NCI-H524 treated with DMSO at 0.1 percent for 48 hours (cell line): ENCODE measurements around the gene SHROOM2.
A peak's percentile ranks its signal among the peaks of the same experiment; 100 is the strongest.
"Not testable (repeated sequence)": the region's sequence is repeated elsewhere in the genome, so short reads cannot be mapped to it uniquely, and the experiment has no call there.

Experiments used
- DNase-seq: peaks from one replicate; lab custom pipeline; 2025; lab: John Stamatoyannopoulos, UW

The SHROOM2 gene, protein sequence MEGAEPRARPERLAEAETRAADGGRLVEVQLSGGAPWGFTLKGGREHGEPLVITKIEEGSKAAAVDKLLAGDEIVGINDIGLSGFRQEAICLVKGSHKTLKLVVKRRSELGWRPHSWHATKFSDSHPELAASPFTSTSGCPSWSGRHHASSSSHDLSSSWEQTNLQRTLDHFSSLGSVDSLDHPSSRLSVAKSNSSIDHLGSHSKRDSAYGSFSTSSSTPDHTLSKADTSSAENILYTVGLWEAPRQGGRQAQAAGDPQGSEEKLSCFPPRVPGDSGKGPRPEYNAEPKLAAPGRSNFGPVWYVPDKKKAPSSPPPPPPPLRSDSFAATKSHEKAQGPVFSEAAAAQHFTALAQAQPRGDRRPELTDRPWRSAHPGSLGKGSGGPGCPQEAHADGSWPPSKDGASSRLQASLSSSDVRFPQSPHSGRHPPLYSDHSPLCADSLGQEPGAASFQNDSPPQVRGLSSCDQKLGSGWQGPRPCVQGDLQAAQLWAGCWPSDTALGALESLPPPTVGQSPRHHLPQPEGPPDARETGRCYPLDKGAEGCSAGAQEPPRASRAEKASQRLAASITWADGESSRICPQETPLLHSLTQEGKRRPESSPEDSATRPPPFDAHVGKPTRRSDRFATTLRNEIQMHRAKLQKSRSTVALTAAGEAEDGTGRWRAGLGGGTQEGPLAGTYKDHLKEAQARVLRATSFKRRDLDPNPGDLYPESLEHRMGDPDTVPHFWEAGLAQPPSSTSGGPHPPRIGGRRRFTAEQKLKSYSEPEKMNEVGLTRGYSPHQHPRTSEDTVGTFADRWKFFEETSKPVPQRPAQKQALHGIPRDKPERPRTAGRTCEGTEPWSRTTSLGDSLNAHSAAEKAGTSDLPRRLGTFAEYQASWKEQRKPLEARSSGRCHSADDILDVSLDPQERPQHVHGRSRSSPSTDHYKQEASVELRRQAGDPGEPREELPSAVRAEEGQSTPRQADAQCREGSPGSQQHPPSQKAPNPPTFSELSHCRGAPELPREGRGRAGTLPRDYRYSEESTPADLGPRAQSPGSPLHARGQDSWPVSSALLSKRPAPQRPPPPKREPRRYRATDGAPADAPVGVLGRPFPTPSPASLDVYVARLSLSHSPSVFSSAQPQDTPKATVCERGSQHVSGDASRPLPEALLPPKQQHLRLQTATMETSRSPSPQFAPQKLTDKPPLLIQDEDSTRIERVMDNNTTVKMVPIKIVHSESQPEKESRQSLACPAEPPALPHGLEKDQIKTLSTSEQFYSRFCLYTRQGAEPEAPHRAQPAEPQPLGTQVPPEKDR (N-terminal part only)

DNA sequence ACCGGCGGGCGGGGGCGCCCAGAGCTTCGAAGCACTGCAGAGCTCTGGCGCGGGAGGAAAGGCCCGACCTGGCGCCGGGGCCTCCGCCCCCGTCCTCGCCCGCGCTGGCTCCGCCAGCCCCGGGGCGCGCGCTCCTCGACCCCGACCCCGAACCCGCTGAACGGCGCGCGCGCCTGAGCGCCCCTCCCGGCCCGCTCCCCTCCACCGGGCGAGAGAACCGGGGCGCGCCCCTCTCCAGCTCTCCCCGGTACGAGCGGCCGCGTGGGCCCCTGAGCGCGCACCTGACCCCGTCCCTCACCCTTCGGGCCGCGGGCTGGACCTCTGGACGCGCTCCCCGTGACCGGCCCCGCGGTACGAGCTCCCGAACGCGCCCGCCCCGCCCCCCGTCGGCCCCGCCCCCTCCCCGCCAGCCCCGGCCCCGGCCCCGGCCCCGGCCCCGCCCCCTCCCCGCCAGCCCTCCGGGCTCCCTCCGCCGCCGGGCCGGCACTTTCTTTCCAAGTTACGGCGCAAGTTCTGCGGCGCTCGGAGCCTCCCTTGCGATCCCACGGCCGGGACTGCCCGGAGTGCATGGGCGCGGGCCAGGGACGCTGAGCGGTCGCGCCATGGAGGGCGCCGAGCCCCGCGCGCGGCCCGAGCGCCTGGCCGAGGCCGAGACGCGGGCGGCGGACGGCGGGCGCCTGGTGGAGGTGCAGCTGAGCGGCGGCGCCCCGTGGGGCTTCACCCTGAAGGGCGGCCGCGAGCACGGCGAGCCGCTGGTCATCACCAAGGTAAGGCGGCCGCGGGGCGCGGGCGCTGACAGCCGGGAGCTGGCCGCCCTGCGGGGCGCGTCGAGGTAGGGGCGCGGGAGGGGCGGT is at the start of gene SHROOM2:
SHROOM2 (plus strand) TSS at position 486 of the 854 bp plus-strand sequence; CDS start at position 603, 117 bp downstream.
- DNase-seq, result no peak

GRCh38 chrX:9737363-9737762 is 48.9 kb upstream of the SHROOM2 start:
- DNase-seq, result no peak

- DNase-seq, result no peak
Observed at GRCh38 chrX:9738151-9738550, 48.1 kb upstream of the SHROOM2 start.

- no peak for DNase-seq
Observed at GRCh38 chrX:9739130-9739529, 47.1 kb upstream of the SHROOM2 start.

- DNase-seq, result no peak
Observed at GRCh38 chrX:9745417-9746115, 40.7 kb upstream of the SHROOM2 start.

DNA sequence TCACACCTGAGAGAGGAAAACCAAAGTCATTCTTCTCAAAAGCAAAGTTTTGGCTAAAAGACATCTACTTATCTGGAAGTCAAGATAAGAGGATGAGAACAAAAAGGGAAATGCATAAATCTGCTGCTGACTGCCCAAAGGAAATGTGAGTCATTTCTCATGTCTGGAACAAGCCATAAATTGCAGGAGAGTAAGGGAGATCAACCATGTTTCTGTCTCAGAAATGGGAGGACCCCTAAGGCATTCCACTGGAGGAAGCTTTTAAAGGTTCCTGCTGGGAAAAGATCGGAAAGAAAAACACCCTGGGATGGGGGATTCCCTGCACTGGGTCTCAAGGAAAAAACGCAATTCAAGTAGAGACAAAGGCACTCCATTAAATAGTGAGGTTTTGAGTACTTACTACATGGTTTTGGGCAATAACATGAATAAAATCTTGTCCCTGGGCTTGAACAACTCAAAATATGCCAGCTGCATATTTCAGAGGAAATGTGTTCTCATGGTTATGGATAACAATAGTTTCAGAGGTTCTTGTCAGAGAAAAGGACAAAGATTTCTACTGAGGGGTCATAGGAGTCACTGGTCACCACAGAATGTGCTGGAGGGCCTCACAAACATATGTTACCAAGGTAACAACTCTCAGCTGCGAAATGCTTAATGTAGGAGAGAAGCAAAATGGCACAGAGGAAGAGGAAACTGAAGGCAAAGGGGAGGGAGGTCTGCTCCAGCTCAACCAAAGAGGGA is 39.9 kb upstream of the SHROOM2 start:
- no peak for DNase-seq

GRCh38 chrX:9747644-9748043 is 38.6 kb upstream of the SHROOM2 start:
- no peak for DNase-seq

DNA sequence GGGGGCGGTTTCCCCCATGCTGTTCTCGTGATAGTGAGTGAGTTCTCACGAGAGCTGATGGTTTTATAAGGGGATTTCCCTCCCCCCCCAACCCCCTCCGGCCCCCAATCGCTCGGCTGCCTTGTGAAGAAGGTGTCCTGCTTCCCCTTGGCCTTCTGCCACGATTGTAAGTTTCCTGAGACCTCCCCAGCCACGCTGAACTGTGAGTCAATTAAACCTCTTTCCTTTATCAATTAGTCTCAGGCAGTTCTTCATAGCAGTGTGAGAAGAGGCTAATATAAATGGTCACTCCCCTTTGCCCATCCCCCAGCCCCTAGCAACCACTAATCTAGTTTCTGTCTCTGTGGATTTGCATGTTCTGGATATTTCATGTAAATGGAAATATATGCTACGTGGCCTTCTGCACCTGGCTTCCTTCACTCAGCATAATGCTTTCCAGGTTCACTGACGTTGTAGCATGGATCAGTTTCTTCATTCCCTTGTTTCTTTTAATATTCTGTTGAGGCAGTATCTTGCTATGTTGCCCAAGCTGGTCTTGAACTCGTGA is 37.0 kb upstream of the SHROOM2 start:
- DNase-seq, result no peak

DNA sequence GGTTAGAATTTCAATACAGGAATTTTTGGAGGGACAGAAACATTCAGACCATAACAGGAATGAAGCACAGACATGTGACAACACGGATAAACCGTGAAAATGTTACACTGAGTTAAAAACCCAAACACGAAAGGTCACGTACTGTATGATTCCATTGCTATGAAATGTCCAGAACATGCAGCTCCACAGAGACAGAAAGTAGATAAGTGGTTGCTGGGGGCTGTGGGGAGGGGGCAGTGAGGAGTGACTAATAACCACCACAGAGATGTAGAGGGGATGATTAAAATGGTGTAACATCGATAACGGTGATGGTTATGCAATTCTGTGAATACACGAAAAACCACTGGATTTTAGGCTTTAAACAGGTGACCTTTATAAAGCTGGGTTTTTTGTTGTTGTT is 28.9 kb upstream of the SHROOM2 start:
- no peak for DNase-seq

- DNase-seq, result no peak
Observed at GRCh38 chrX:9758021-9758638, 28.1 kb upstream of the SHROOM2 start.

GRCh38 chrX:9759337-9759736 is 26.9 kb upstream of the SHROOM2 start:
- DNase-seq, result no peak

DNA sequence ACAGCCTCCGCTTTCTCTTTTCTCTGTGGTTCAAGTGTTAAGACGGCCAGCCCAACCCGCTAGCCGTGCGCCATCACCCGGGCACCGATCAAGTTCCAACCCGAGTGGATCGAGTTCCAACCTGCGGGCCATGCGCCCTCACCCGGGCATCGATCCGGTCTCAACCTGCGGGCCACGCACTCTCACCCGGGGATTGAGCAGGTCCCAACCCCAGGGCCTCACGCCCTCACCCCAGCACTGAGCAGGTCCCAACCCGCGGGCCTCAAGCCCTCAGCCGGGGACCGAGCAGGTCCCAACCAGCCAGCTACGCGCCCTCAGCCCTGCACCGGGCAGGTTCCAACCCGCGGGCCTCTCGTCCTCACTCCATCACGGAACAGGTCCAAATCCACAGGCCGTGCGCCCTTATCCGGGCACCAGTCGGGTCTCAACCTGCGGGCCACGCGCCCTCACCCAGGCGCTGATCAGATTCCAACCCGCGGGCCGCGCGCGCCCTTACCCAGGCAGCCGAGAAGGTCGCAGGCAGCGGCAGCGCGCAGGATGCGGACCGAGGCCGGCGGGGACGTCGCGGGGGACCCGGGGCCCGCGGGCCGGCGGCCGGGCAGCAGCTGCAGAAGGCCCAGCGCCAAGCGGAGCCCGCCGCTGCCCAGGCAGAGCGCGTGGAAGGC is 21.0 kb upstream of the SHROOM2 start:
- DNase-seq, result no peak

DNA sequence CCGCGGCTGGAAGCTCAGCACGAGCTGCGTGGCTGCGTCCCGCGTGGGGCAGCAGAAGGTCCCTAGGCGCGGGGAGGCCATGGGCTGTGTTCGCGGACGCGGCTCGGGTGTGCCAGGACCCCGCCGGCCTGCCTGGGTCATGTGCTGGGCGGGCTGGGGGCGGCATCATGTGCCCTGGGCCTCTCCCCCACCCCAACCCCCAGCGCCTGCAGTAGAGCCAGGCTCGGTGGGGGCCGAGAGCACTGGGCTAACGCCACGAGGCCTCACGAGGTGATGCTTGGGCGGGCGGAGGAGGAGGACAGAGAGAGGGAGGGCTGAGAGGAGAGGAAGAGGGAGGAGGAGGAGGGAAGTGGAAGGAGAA is 20.5 kb upstream of the SHROOM2 start, which contains the start of gene GPR143:
GPR143 (minus strand) TSS at position 111 of the 361 bp plus-strand sequence; CDS start at position 81, 30 bp downstream.
- no peak for DNase-seq

GRCh38 chrX:9767375-9767774 is 18.9 kb upstream of the SHROOM2 start:
- peak; percentile 13 for DNase-seq

DNA sequence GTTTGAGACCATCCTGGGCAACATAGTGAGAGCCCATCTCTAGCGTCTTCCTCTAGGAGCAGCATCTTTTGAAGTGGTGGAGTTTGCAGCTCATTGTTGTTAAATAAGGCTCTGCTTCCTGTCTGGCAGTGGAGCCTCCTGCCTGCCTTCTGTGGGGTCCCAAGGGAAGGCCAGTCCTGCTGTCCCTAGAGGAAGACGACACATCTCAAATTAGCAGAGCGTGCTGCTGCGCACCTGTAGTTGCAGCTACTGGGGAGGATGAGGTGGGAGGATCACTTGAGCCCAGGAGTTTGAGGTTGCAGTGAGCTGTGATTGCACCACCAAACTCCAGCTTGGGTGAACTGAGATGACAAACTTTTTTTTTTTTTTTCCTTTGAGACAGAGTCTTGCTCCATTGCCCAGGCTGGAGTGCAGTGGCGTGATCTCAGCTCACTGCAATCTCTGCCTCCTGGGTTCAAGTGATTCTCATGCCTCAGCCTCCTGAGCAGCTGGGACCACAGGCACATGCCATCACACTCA is 17.8 kb upstream of the SHROOM2 start:
- not testable (repeated sequence) for DNase-seq

GRCh38 chrX:9770319-9770718 is 15.9 kb upstream of the SHROOM2 start:
- no peak for DNase-seq

GRCh38 chrX:9772943-9773342 is 13.3 kb upstream of the SHROOM2 start:
- no peak for DNase-seq

GRCh38 chrX:9775930-9776329 is 10.3 kb upstream of the SHROOM2 start:
- no peak for DNase-seq
